ENCODE measurements around the gene ZNF765.

DNA sequence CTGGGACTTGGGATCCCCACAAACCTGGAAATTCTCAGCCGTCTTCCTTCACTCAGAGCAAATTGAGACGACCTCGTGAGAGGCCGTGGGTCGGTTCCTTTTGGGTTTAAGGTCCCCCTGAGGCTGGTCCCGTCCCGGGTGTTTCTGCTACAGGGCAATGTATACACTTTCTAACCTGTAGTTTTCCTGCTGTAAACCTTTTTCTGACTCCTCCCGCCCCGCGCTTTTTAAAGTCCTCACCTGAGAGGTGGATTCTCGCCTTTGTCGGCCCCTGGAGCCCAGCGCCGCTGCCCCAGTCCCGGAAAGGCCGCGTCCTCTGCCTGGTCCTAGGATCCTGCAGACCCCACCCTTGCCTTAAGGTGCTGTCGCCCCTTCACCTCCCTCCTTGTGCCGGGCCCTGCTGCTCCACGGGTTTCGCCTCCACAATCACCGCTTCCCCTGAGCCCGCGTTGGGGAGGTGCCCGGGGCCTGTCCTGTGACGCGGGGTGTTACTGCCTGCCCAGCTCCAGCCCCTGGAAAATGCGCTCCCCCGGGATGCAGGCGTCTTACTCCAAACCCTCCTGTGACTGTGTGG, 37.2 kb downstream of the ZNF765 start:
- TF ChIP-seq, protein P1, sequence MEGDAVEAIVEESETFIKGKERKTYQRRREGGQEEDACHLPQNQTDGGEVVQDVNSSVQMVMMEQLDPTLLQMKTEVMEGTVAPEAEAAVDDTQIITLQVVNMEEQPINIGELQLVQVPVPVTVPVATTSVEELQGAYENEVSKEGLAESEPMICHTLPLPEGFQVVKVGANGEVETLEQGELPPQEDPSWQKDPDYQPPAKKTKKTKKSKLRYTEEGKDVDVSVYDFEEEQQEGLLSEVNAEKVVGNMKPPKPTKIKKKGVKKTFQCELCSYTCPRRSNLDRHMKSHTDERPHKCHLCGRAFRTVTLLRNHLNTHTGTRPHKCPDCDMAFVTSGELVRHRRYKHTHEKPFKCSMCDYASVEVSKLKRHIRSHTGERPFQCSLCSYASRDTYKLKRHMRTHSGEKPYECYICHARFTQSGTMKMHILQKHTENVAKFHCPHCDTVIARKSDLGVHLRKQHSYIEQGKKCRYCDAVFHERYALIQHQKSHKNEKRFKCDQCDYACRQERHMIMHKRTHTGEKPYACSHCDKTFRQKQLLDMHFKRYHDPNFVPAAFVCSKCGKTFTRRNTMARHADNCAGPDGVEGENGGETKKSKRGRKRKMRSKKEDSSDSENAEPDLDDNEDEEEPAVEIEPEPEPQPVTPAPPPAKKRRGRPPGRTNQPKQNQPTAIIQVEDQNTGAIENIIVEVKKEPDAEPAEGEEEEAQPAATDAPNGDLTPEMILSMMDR (IDR thresholded peaks at IDR 0.05) = no peak
- no peak for TF ChIP-seq POLR2A (IDR thresholded peaks at IDR 0.05)
